T-helper 9 cell (primary cell): ENCODE results near the gene ORMDL3.
A peak's percentile ranks its signal among the peaks of the same experiment; 100 is the strongest.

ENCODE experiments used
- DNase-seq: peaks from one replicate; pipeline ENCODE4 v3.0.0-alpha.2; 2020
- total RNA-seq, 2 donors: gene quantifications; one replicate each; lab custom pipeline; 2026; lab: John Stamatoyannopoulos, UW

Gene ORMDL3, protein sequence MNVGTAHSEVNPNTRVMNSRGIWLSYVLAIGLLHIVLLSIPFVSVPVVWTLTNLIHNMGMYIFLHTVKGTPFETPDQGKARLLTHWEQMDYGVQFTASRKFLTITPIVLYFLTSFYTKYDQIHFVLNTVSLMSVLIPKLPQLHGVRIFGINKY
- 102 to 118 reads per million in 2 donors for total RNA-seq

DNA sequence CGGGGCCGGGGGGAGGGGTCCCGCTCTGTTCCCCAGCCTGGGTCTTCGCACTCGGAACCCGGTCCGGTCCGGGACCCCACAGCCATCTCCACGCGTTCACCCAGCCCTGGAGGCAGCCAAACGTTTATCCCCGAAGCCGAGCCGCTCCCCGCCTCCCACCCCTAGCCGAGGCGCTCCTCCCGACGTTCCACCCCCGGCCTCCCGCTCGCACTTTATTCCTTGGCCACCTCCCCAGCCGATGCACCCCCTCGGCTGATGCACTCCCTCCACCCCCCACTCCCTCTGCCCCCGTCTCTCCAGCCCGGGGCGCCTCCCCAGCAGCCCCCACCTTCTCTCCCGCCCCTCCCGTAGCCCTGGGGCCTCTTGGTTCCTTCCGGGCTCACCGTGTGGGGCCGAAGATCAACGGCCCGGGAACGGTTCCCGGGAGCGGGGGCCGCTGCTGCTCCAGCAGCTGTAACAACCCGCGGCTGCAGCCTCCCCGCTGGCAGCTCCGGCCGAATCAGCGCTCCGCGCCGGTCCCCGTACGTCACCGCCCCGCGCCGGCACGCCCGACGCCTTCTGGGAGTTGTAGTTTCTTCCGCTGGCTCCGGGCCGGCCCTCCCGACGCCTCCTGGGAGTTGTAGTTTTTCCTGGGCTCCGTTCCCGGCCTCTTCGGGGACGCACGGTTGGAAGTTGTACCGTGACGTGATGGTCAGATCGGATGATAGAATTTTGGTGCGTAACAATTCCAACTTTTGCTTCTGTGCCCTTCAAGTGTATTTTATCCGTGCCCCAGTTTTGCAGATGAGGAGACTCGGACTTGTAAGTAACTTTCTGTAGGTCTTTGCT, at the start of gene ORMDL3, which contains the start of gene LRRC3C:
ORMDL3 (minus strand) TSS at position 501 of the 828 bp plus-strand sequence. CDS start 3,398 bp downstream, outside the sequence.
LRRC3C (plus strand) TSS at position 632 of the 828 bp plus-strand sequence. CDS start 13,792 bp downstream, outside the sequence.
- DNase-seq: peak; percentile 84

- DNase-seq: no peak
These were observed 48.4 kb upstream of the ORMDL3 start for GRCh38 chr17:39975801-39976200.

DNA sequence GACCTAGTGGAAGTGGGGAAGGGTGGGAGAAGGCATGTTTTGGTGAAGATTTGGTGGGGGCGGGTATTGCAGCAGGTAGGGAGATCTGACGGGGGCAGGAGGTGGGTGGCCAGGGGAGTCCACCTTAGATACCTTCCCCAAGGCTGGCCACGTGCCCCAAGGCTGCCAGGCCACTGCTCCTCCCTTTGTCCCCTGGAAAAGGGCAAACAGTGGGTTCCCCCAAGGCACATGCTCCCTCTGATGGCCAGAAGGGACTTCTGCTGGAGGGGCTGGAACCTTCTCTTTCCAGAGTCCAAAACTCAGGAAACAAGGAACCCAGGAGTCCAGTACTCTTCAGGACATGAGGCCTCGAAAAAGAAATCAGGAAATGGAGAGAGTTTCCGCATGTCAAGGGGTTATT, 47.0 kb upstream of the ORMDL3 start:
- DNase-seq: no peak

DNA sequence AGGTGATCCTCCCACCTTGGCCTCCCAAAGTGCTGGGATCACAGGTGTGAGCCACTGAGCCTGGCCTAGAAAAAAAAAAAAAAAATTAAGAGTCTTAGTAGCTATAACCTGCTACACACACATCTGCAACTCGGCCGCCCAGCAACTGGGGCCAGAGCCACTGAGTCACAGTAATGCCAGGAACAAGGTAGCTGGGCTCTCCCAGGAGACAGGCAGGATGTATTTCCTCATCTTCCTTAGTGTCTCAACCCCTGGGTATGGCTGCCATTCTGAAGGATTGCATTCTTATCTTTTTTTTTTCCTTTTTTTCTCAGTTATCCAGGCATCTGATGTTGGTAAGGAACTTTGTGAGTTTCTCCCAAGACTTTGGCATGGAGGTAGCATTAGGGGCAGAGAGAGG, 46.1 kb upstream of the ORMDL3 start:
- no peak for DNase-seq

GRCh38 chr17:39972271-39972670, 44.9 kb upstream of the ORMDL3 start:
- DNase-seq: no peak

GRCh38 chr17:39971076-39971603, 43.7 kb upstream of the ORMDL3 start:
- no peak for DNase-seq

DNA sequence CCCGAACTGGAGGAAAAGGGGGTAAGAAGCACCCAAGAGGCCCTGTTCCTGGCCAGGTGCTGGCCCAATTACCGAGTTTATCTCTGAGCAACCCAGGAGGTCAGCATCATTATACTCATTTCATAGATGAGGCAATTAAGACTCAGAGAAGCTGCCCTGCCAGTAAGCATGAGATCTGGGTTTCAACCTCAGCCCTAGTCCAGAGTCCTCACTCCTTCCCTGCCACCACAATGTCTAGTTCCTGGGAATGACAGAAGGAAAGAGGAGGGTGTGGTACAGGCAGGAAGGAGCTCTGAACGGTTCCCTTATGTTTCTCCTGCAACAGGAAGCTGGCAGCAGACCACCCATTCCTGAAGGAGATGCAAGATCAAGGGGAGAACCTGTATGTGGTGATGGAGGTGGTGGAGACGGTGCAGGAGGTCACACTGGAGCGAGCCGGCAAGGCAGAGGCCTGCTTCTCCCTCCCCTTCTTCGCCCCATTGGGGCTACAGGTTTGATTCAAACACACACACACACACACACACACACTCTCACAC, 42.8 kb upstream of the ORMDL3 start:
- no peak for DNase-seq

GRCh38 chr17:39969375-39969774, 42.0 kb upstream of the ORMDL3 start:
- DNase-seq: no peak

- DNase-seq: no peak
These were observed 41.4 kb upstream of the ORMDL3 start for GRCh38 chr17:39968761-39969160.

DNA sequence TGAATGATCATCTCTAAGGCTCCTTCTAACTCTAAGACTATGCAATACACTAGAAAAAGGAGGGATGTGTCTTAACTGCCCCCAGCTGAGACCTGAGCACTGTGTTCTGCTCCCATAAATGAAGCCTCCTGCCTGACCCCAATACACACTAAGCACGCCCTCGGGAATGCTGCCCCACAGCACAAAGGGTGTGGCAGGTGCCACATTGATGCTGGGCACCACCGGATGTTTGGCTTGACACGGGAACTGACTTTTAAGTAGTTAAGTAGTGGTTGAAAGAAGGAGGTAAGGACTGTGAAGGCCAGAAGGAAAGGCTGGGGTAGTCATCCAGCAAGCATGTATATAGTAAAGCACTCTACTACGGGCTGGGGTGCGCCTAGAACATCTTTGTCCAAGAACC, 39.4 kb upstream of the ORMDL3 start:
- DNase-seq: no peak

DNA sequence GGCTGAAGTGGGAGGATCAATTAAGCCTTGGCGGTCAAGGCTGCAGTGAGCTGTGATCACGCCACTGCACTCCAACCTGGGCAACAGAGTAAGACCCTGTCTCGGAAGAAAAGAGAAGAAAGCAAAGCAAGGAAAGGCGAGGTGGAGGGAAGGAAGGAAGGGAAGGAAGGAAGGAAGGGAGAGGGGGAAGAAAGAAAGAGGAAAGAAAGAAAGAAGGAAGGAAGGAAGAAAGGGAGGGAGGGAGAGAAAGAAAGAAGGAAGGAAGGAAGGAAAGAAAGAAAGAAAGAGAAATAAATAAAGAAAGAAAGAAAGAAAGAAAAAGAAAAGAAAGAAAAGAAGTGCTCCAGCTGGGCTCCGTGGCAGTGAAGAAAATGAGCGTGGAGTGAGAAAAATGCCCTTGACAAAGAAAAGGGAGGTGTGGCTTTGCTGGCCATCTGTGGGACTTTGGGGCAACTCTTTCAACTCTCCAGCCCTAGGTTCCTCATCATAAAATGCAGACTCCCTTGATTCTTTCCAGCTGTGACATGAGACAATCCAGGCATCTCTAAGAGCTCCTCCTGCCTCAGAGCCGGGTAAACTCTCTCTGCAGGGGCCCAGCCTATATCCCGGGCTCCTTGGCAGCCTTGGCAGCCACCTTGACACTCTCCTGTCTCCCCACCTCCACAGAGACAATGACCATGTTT, 37.8 kb upstream of the ORMDL3 start:
- DNase-seq: no peak

DNA sequence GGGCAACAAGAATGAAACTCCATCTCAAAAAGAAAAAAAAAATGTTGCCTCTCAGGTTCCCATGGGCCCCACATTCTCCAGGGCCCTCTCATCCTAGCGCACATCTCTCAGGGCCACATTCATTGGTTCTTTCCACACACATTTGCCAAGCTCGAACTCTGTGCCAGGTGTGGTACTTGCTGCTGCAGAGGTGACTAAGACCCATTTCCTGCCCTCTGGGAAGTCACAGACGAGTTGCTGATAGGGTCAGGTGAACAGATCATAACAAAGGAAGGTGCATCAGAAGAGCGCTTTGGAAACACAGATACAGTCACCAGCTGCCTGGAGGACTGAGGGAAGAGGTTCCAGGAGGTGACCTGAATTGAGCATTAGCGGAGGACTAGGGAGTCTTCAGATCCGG, 36.4 kb upstream of the ORMDL3 start:
- no peak for DNase-seq

- DNase-seq: no peak
These were observed 35.3 kb upstream of the ORMDL3 start, which contains the start of gene GSDMA for GRCh38 chr17:39962642-39963220. Gene GSDMA (plus strand): TSS chr17:39963004. CDS start chr17:39965688, 2,684 bp downstream.

DNA sequence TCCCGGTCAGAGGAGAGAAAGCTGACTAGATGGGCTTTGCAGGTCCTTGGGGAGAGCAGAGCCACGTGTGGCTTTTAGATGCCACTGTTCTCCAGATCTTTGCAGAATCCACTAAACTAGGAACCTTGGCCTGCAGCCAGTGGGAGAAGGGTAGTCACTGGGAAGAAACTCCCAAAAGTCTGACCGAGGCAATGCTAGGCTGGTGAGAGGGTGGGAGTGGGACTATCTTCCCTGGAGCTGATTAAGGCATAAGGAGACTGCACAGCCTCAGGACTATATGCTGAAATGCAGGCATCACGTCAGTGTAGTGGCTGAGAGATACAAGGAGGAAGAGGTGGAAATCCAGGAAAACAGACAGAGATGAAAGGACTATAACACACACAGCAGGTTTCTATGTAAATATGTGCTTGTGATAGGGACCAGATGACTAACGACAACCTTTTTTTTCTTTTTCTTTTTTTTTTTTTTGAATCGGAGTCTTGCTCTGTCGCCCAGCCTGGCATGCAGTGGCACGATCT, 33.2 kb upstream of the ORMDL3 start:
- no peak for DNase-seq

GRCh38 chr17:39955726-39956225, 28.4 kb upstream of the ORMDL3 start:
- no peak for DNase-seq

GRCh38 chr17:39954876-39955275, 27.5 kb upstream of the ORMDL3 start:
- DNase-seq: no peak

DNA sequence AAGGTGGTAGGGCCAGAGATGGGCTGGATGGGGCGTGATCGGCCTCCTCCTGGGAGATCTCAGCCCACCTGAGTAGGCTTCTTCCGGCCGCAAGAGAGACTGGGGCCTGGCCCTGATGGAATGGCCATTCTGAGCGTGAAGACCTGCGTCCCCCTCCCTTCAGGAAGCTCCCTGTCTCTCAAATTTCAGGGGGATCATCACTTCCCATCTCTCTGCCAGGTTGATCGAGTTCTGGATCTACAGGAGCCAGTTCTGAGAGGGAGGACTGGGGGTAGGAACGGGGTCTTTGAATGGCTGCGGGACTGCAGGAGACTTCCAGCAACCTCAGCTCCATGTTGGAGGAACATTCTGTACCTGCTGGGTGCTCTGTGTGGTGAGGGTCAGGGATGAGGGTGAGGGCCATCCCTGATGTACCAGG, 26.1 kb upstream of the ORMDL3 start:
- no peak for DNase-seq

- DNase-seq: peak; percentile 99
These were observed 25.5 kb upstream of the ORMDL3 start for GRCh38 chr17:39952680-39953470.

- no peak for DNase-seq
These were observed 24.7 kb upstream of the ORMDL3 start for GRCh38 chr17:39951924-39952679.

DNA sequence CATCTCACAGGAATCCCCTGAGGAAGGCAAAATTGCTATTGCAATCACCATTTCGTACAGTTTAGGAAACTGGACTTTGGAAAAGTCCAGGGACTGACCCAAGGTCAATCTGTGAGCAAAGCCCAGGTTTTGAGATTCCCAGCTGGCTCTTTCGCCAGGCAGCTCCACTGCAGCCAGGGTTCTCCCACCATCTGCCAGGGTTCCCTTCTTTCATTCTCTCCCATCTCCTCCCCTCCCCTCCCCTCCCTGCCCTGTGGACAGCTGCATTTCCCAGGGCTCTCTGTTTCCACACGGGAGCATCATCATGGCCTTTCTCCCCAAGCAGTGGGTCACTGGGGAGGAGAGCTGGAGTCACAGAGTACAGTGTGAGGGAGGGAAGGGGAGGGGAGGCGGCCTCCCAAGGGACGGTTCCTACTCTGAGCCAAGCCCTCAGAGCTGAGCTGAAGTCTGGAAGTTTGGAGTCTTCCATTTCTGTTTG, 23.5 kb upstream of the ORMDL3 start:
- no peak for DNase-seq
